ACHN (cell line): Measurements from ENCODE around the gene PPM1E.

Source experiments
- DNase-seq: peaks from one replicate; pipeline ENCODE4 v3.0.0-alpha.2; 2015
- in situ Hi-C: cut with HindIII; loops from 2 replicates; pipeline ENCODE4 v1.10.0; 2017; ENCODE audit warnings: low sequenced_read_pairs, low pct_ligation_motif_present, low pct_unique_long_range_greater_than_20kb

PPM1E gene

GRCh38 chr17:59002848-59003247 lies 247.2 kb downstream of the PPM1E start:
- DNase-seq: no peak
- in situ Hi-C loops: no loop called here

GRCh38 chr17:59003860-59004259 lies 248.2 kb downstream of the PPM1E start:
- in situ Hi-C loops: no loop called here
- DNase-seq: no peak

- DNase-seq: peak; percentile 76
- in situ Hi-C loops: no loop called here
Measured at GRCh38 chr17:59004338-59005111, 248.9 kb downstream of the PPM1E start.

DNA sequence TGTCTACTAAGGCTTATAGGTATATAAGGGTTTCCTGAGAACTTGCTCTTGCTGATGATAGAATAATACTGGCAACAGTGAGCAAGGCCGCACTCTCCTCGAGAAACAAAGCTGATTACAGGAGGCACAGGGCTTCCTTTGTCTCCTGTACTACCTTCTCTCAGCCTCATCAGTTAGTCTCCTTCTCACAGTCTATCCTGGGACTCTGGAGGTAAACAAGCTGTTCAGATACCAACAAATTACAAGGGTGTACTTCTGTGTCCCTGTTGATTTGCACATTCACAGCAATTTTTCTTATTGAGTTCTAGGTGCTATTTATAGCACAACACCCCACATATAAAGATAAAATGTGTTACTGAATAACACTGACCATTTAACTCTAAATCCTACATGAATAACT lies 252.3 kb downstream of the PPM1E start:
- in situ Hi-C loops: no loop called here
- DNase-seq: no peak

- DNase-seq: no peak
- in situ Hi-C loops: no loop called here
Measured at GRCh38 chr17:59008737-59009136, 253.1 kb downstream of the PPM1E start.

DNA sequence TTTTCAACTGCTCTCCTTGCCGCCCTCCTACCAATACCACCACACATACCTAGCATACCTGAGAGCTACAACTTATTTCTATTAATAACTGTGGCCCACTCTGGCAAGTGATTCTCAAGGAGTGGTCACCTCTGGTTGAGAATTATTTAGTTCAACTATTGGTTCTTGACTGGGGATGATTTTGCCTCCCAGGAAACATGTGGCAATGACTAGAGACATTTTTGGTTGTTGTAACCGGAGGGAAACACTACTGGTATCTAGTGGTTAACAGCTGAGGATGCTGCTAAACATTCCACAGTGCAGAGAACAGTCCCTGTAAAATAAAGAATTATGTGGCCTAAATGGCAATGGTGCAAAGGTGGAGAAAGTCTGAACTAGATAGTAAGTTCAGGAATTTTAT lies 254.4 kb downstream of the PPM1E start:
- in situ Hi-C loops: no loop called here
- DNase-seq: no peak

GRCh38 chr17:59011975-59012374 lies 256.3 kb downstream of the PPM1E start:
- DNase-seq: no peak
- in situ Hi-C loops: no loop called here

- no peak for DNase-seq
- in situ Hi-C loops: no loop called here
Measured at GRCh38 chr17:59018019-59018418, 262.4 kb downstream of the PPM1E start.

DNA sequence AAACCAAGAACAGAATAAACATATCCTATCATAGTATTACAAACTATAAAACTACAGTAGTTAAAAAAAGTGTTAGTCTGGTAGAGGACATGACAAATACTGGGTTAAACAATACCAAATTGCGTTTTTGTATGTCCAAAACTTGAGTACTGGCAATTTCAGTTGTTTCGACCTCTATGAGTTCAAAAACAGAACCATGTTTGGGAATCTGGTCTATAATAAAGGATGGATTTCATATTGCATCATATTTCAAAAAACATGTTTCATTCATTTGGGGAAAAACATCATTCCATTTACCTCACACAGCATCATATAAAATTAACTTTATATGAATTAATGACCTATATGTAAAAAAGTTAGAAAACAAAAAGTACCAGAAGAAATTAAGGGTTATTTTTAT lies 269.3 kb downstream of the PPM1E start:
- in situ Hi-C loops: no loop called here
- DNase-seq: no peak

DNA sequence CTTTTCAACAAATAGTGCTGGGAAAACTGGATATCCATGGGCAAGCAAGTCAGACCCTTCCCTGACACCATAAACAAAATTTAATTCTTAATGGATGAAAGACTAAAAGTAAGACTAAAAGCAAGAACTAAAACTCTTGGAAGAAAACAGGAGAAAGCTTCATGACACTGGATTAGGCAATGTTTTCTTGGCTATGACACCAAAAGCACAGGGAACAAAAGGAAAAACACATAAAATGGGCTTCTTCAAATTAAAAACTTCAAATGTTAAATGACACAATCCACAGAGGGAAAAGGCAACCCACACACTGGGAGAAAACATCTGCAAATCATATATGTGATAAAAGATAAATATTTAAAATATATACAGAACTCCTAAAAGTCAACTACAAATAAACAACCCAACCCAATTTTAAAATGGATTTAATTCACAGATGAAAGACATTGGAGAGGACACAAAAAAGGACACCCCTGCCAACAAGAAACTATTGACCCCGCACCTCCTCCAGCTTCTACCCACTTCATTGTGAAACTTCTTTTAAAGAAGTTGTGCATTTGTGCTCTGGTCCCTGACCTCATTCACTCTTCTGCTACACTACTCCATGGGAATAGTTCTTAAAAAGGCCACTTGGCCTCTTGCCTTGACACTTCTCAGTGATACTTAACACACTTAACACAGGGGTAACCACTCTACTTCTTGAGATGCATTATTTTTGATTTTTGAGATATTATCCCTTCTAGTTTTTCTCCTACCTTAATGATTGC lies 270.7 kb downstream of the PPM1E start:
- in situ Hi-C loops: no loop called here
- DNase-seq: no peak

DNA sequence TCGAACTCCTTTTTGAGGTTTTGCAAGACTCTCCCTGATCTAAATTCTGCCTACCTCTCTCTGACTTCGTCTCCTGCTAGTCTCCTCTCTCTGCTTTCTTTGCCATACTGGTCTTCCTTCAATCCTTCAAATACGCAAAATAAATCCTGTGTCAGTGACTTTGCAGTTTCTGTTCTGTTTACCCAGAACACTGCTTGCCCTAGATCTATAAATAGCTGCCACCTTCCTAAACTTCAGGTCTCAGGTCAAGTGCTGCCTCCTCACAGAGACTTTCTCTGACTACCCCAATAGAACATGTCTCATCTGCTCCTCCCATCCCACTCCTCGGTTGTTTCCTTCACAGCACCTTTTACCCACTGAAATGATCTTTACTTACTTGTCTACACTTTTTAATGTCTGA lies 272.1 kb downstream of the PPM1E start:
- no peak for DNase-seq
- in situ Hi-C loops: no loop called here

DNA sequence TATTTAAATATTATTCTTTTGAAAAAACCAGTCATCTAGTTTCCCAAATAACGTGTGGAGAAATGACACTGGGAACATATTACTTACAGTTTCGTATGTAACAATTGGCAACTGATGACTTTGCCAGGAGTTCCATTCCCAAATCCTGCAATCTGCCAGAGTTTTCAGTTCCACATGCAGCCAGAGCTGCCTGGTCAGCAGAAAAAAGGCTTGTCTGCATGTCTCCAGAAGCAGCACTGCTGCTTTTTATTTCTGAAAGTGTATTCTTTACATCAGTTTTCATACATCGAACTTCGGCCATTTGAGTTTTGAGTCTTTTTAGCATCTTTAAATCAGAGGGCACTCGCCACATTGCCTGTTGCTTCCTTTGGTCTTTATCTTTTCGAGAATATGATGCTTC lies 272.7 kb downstream of the PPM1E start:
- in situ Hi-C loops: no loop called here
- no peak for DNase-seq

DNA sequence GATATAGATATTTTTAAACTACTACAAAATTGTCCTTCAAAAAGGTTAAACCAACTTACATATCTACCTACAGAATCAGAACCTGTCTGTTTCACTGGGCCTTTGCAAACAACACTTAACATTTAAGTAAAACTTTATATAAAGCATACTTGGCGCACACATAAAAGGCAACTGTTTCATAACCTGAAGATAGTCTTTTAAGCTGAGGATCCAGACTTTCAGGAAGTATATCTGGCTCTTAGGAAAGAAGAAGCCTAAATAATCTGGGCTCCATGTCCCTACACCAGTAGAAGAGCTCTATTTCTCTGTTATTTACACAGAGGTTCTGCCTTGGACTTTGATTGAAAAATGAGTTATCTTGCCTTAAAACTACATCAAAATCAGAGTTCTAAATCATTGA lies 275.2 kb downstream of the PPM1E start:
- in situ Hi-C loops: no loop called here

More for the DNA sequence above, 275.2 kb downstream of the PPM1E start:
- no peak for DNase-seq
